ENCODE measurements around the gene HLTF.

DNA sequence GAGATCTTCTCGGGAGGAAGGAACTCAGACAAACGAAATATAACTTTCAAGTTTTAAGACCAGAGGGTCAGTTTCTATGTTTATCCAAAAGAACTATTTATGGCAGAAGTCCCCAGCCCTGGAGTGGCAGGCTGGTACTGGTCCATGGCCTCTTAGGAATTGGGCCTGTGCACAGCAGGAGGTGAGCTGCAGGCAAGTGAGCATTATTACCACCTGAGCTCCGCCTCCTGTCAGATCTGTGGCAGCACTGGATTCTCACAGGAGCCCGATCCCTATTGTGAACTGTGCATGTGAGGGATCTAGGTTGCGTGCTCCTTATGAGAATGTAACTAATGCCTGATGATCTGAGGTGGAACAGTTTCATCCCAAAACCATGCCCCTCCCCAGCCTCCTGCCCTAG lies 28.8 kb upstream of the HLTF start:
- TF ChIP-seq YY1 (tag by site-specific recombination; IDR thresholded peaks at IDR 0.05) (no peak), ZNF660 (tag by site-specific recombination; IDR thresholded peaks at IDR 0.05) (no peak), TRIM28 (IDR thresholded peaks at IDR 0.05; ENCODE audit: borderline replicate concordance, low read length) (no peak), ZNF169 (tag by site-specific recombination; IDR thresholded peaks at IDR 0.05) (no peak), ZNF335 (tag by site-specific recombination; conservative IDR thresholded peaks at IDR 0.05) (no peak), RBAK (tag by site-specific recombination; IDR thresholded peaks at IDR 0.05) (no peak), ZNF549 (tag by site-specific recombination; IDR thresholded peaks at IDR 0.05) (no peak), SETDB1 (IDR thresholded peaks at IDR 0.05; ENCODE audit: insufficient read length, low read length) (no peak), ZNF155 (tag by site-specific recombination; IDR thresholded peaks at IDR 0.05) (no peak)
- TF ChIP-seq, protein P1, sequence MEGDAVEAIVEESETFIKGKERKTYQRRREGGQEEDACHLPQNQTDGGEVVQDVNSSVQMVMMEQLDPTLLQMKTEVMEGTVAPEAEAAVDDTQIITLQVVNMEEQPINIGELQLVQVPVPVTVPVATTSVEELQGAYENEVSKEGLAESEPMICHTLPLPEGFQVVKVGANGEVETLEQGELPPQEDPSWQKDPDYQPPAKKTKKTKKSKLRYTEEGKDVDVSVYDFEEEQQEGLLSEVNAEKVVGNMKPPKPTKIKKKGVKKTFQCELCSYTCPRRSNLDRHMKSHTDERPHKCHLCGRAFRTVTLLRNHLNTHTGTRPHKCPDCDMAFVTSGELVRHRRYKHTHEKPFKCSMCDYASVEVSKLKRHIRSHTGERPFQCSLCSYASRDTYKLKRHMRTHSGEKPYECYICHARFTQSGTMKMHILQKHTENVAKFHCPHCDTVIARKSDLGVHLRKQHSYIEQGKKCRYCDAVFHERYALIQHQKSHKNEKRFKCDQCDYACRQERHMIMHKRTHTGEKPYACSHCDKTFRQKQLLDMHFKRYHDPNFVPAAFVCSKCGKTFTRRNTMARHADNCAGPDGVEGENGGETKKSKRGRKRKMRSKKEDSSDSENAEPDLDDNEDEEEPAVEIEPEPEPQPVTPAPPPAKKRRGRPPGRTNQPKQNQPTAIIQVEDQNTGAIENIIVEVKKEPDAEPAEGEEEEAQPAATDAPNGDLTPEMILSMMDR (tag by site-specific recombination; IDR thresholded peaks at IDR 0.05): no peak
- TF ChIP-seq, protein P2, sequence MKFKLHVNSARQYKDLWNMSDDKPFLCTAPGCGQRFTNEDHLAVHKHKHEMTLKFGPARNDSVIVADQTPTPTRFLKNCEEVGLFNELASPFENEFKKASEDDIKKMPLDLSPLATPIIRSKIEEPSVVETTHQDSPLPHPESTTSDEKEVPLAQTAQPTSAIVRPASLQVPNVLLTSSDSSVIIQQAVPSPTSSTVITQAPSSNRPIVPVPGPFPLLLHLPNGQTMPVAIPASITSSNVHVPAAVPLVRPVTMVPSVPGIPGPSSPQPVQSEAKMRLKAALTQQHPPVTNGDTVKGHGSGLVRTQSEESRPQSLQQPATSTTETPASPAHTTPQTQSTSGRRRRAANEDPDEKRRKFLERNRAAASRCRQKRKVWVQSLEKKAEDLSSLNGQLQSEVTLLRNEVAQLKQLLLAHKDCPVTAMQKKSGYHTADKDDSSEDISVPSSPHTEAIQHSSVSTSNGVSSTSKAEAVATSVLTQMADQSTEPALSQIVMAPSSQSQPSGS (tag by site-specific recombination; IDR thresholded peaks at IDR 0.05; ENCODE audit: low read depth): no peak
- TF ChIP-seq, protein P3, sequence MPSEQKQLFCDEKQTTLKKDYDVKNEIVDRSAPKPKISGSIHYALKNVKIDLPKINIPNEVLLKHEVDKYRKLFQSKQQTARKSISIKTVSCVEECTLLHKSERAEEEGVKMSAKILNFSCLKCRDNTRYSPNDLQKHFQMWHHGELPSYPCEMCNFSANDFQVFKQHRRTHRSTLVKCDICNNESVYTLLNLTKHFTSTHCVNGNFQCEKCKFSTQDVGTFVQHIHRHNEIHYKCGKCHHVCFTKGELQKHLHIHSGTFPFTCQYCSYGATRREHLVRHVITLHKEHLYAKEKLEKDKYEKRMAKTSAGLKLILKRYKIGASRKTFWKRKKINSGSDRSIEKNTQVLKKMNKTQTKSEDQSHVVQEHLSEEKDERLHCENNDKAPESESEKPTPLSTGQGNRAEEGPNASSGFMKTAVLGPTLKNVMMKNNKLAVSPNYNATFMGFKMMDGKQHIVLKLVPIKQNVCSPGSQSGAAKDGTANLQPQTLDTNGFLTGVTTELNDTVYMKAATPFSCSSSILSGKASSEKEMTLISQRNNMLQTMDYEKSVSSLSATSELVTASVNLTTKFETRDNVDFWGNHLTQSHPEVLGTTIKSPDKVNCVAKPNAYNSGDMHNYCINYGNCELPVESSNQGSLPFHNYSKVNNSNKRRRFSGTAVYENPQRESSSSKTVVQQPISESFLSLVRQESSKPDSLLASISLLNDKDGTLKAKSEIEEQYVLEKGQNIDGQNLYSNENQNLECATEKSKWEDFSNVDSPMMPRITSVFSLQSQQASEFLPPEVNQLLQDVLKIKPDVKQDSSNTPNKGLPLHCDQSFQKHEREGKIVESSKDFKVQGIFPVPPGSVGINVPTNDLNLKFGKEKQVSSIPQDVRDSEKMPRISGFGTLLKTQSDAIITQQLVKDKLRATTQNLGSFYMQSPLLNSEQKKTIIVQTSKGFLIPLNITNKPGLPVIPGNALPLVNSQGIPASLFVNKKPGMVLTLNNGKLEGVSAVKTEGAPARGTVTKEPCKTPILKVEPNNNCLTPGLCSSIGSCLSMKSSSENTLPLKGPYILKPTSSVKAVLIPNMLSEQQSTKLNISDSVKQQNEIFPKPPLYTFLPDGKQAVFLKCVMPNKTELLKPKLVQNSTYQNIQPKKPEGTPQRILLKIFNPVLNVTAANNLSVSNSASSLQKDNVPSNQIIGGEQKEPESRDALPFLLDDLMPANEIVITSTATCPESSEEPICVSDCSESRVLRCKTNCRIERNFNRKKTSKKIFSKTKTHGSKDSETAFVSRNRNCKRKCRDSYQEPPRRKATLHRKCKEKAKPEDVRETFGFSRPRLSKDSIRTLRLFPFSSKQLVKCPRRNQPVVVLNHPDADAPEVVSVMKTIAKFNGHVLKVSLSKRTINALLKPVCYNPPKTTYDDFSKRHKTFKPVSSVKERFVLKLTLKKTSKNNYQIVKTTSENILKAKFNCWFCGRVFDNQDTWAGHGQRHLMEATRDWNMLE (tag by site-specific recombination; conservative IDR thresholded peaks at IDR 0.05; ENCODE audit: low read depth): no peak
